Sigmoid colon (tissue), 7 donors: ENCODE measurements around the gene GRM5. TPM values are rescaled to one million over a fixed set of nuclear protein-coding genes. Genes with fewer than 3 reads are reported as not detected.

Source experiments
- DNase-seq: peaks from one replicate; pipeline ENCODE4 v3.0.0-alpha.2; 2019
- H3K27ac ChIP-seq, 4 donors: fragments of 200-600 bp; sonication (generic); one replicate each; pipeline ENCODE4 v1.5.1; 2016 to 2019; ENCODE audit warnings: mild to moderate bottlenecking in 1 of 4
- H3K27me3 ChIP-seq, 3 donors: fragments of 200-600 bp; sonication (generic); one replicate each; pipeline ENCODE4 v1.5.1; 2019; ENCODE audit warnings: mild to moderate bottlenecking in 1 of 3
- H3K36me3 ChIP-seq, 4 donors: fragments of 200-600 bp; sonication (generic); one replicate each; pipeline ENCODE4 v1.5.1; 2016 to 2019
- H3K4me1 ChIP-seq, 4 donors: fragments of 200-600 bp; sonication (generic); one replicate each; pipeline ENCODE4 v1.5.1; 2017 to 2019
- H3K4me3 ChIP-seq, 4 donors: fragments of 200-600 bp; sonication (generic); one replicate each; pipeline ENCODE4 v1.5.1; 2017 to 2019; ENCODE audit warnings: mild to moderate bottlenecking in 2 of 4, moderate library complexity in 1 of 4
- H3K9me3 ChIP-seq, 4 donors: fragments of 200-600 bp in 3 of 4; sonication (generic) in 3 of 4; one replicate each; pipeline versions ENCODE4 v1.5.1 to v1.6.1; 2013 to 2019
- CTCF ChIP-seq, 4 experiments: fragments of 450-650 bp in 3 of 4; fragments of 200-600 bp in 1 of 4; IDR thresholded peaks; one replicate each; pipeline ENCODE4 v1.5.1; 2016 to 2019; ENCODE audit warnings: antibody characterized with exemption in 4 of 4, mild to moderate bottlenecking in 3 of 4, moderate library complexity in 2 of 4
- EP300 ChIP-seq, 4 donors: sonication (generic); formaldehyde crosslinking; IDR thresholded peaks; one replicate each; pipeline ENCODE4 v1.6.1; 2017; ENCODE audit warnings: antibody characterized with exemption in 4 of 4
- POLR2A ChIP-seq, 2 donors: fragments of 450-650 bp; IDR thresholded peaks; one replicate each; pipeline ENCODE4 v1.6.1; 2016; ENCODE audit warnings: antibody characterized with exemption in 2 of 2, mild to moderate bottlenecking in 2 of 2, moderate library complexity in 2 of 2
- POLR2AphosphoS5 ChIP-seq, 4 donors: sonication (generic); formaldehyde crosslinking; IDR thresholded peaks; one replicate each; pipeline ENCODE4 v1.6.1; 2017; ENCODE audit warnings: antibody characterized with exemption in 4 of 4
- WGBS, 2 donors: extraction: QIAGEN DNeasy Blood & Tissue Kit; methylation state at CpG; one replicate each; pipeline ENCODE4 v1.1.7; 2013; 5-methylcytosine and 5-hydroxymethylcytosine counted together
- intact Hi-C: fragments of 100-400 bp; cut with DNase I; formaldehyde crosslinking; loops from one replicate; pipeline ENCODE4 v1.15.1; 2023
- polyA plus RNA-seq, 3 donors: library from polyadenylated mRNA; stranded (reverse); fragments of 200-250 nt; gene quantifications; one replicate each; pipeline ENCODE4 v1.2.3, GENCODE V29; 2013
- total RNA-seq, 4 donors: library from RNA; depleted of rRNA; stranded (reverse); fragments of >200 nt; gene quantifications; one replicate each; pipeline ENCODE4 v1.1.0, GENCODE V29; 2016
- donor health status: healthy with polysubstance abuse.
- donor health status: Bipolar disorder and iron deficiency.
- donor health status: healthy.

GRM5 gene
- total and polyA plus RNA-seq, 7 donors = under 0.01 to 0.49 TPM; not detected in 5

- Histone ChIP-seq H3K27me3 (no peaks in the 10 kb centered on the region), H3K36me3 (no peaks in the 10 kb centered on the region), H3K9me3 (no peaks in the 10 kb centered on the region), H3K4me3 (no peak overlapping the region), H3K27ac (no peak overlapping the region), H3K4me1 (no peaks in the 10 kb centered on the region)
- intact Hi-C loops = no loop called here
- WGBS, 2 donors = 94% methylated on average over 2 of the region's 2 CpGs
- TF ChIP-seq EP300 (IDR thresholded peaks at IDR 0.05) = no peak
- no peak for TF ChIP-seq POLR2A (IDR thresholded peaks at IDR 0.05)
- TF ChIP-seq POLR2AphosphoS5 (IDR thresholded peaks at IDR 0.05) = no peak
- TF ChIP-seq CTCF (IDR thresholded peaks at IDR 0.05) = no peak
- DNase-seq = no peak
Observed at GRCh38 chr11:88495836-88496235, 569.9 kb downstream of the GRM5 start.

- no peak overlapping the region for H3K4me3 ChIP-seq
- no peaks in the 10 kb centered on the region for H3K9me3 ChIP-seq
- no peak for DNase-seq
- H3K27ac ChIP-seq = no peak overlapping the region
- H3K27me3 ChIP-seq = no peaks in the 10 kb centered on the region
- TF ChIP-seq EP300 (IDR thresholded peaks at IDR 0.05) = no peak
- TF ChIP-seq POLR2AphosphoS5 (IDR thresholded peaks at IDR 0.05) = no peak
- no peak for TF ChIP-seq POLR2A (IDR thresholded peaks at IDR 0.05)
- TF ChIP-seq CTCF (IDR thresholded peaks at IDR 0.05) = no peak
- no peaks in the 10 kb centered on the region for H3K4me1 ChIP-seq
- WGBS, 2 donors = 96 to 97% methylated on average over 2 of the region's 2 CpGs
- intact Hi-C loops = no loop called here
- no peaks in the 10 kb centered on the region for H3K36me3 ChIP-seq
Observed at GRCh38 chr11:88494848-88495247, 570.9 kb downstream of the GRM5 start.

GRCh38 chr11:88491674-88492073 lies 574.1 kb downstream of the GRM5 start:
- DNase-seq = no peak
- Histone ChIP-seq H3K27me3 (no peaks in the 10 kb centered on the region), H3K27ac (no peak overlapping the region), H3K9me3 (no peaks in the 10 kb centered on the region), H3K4me1 (no peaks in the 10 kb centered on the region), H3K36me3 (no peaks in the 10 kb centered on the region), H3K4me3 (no peak overlapping the region)
- intact Hi-C loops = no loop called here
- no peak for TF ChIP-seq POLR2AphosphoS5 (IDR thresholded peaks at IDR 0.05)
- TF ChIP-seq CTCF (IDR thresholded peaks at IDR 0.05) = no peak

- intact Hi-C loops = no loop called here
- H3K27me3 ChIP-seq = no peaks in the 10 kb centered on the region
Observed at GRCh38 chr11:88489030-88489429, 576.8 kb downstream of the GRM5 start.

More at GRCh38 chr11:88489030-88489429, 576.8 kb downstream of the GRM5 start:
- Histone ChIP-seq H3K4me3 (no peak overlapping the region), H3K27ac (no peak overlapping the region), H3K4me1 (no peaks in the 10 kb centered on the region), H3K36me3 (no peaks in the 10 kb centered on the region), H3K9me3 (no peaks in the 10 kb centered on the region)
- no peak for TF ChIP-seq CTCF (IDR thresholded peaks at IDR 0.05)
- no peak for TF ChIP-seq EP300 (IDR thresholded peaks at IDR 0.05)
- no peak for TF ChIP-seq POLR2AphosphoS5 (IDR thresholded peaks at IDR 0.05)
- TF ChIP-seq POLR2A (IDR thresholded peaks at IDR 0.05) = no peak
- no peak for DNase-seq
- 64 to 83% methylated on average over 2 of the region's 2 CpGs for WGBS, 2 donors
